Heart left ventricle (tissue), 13 donors: ENCODE results near the gene NCOA3.

Experiments
- POLR2A ChIP-seq, 2 donors: fragments of 450-650 bp; IDR thresholded peaks; one replicate each; pipeline ENCODE4 v1.6.1; 2017; ENCODE audit warnings: antibody characterized with exemption in 2 of 2, mild to moderate bottlenecking in 2 of 2, moderate library complexity in 2 of 2
- TF ChIP-seq, protein P1 (sequence below), 12 donors: fragments of 200-600 bp; sonication (generic) in 4 of 12; IDR thresholded peaks; one replicate each; pipeline versions ENCODE4 v1.5.0 to v1.8.0; 2018 to 2022; ENCODE audit warnings: antibody characterized with exemption in 12 of 12, mild to moderate bottlenecking in 5 of 12
- donor health status: ischemic (EF 13 %, LVEDD 7.1; RV severe dilation, severe dysfunction).
- donor health status: DM: no; HTN: yes; CAD: no.
- donor health status: DM: no; HTN: no; CAD: no.
- donor health status: ischemic (EF 25% LVEDD 6.9; RV normal size, moderate dysfunction).
- donor health status: ischemic (EF 25% LVEDD 5.7; RV mildly dilated, moderate dysfunction).
- donor health status: ischemic (EF 35%, LVEDD 5.7; RV mildly dilated, moderate dysfunction).
- donor health status: nonischemic (EF 11% LVEDD 7.7; RV severe dilation, severe dysfunction).
- donor health status: DM: yes; HTN: yes; CAD: no.
- donor health status: PGD.
- donor health status: ischemic (EF 29% LVEDD 5.4; RV normal size, mild dysfunction).
- donor health status: nonischemic (EF 23%, LVEDD 6.1; RV moderate dilation, normal function).

DNA sequence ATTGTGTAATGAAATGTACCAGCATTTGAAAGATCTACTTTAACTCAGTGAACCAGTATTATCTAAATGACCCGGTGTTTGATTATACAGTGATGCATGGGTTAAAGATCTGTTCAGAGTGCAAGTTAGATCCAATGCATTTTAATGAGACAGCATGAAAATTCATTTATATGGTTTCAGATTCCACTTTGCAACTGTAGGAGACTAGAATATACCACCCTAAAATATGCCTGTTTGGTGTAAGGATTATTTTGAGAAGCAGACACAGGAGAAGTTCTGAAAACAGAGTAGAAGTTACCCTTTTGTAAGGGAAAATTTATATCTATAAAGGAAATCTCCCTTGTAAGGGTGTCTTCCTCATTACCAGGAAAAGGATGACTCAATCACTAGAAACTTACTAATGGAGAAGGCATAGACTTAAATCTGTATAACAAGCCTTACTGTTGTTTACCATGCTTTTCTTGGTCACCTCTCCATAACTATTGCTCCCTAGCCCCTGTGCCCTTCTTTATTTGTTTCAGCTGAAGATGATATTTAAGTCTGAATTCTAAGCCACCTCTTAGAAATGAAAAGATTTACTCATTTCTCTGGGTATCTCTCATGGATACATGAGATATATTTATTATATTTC lies 105.4 kb downstream of the NCOA3 start:
- TF ChIP-seq, protein P1, sequence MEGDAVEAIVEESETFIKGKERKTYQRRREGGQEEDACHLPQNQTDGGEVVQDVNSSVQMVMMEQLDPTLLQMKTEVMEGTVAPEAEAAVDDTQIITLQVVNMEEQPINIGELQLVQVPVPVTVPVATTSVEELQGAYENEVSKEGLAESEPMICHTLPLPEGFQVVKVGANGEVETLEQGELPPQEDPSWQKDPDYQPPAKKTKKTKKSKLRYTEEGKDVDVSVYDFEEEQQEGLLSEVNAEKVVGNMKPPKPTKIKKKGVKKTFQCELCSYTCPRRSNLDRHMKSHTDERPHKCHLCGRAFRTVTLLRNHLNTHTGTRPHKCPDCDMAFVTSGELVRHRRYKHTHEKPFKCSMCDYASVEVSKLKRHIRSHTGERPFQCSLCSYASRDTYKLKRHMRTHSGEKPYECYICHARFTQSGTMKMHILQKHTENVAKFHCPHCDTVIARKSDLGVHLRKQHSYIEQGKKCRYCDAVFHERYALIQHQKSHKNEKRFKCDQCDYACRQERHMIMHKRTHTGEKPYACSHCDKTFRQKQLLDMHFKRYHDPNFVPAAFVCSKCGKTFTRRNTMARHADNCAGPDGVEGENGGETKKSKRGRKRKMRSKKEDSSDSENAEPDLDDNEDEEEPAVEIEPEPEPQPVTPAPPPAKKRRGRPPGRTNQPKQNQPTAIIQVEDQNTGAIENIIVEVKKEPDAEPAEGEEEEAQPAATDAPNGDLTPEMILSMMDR (IDR thresholded peaks at IDR 0.05): no peak
- TF ChIP-seq POLR2A (IDR thresholded peaks at IDR 0.05): no peak
